DND-41 (cell line): Measurements from ENCODE around the gene PMEPA1.

Experiments
- ATAC-seq: fragments of 200-7000 bp; cut with Tn5 transposase; 3 replicates; pipeline ENCODE4 v1.9.1; 2021; ENCODE audit warnings: low read depth; ENCODE audit not compliant: insufficient read depth
- DNase-seq: peaks from one replicate; pipeline ENCODE4 v3.0.0-alpha.2; 2020
- H2AFZ ChIP-seq: 2 replicates; pipeline ENCODE4 v1.6.0; 2012; ENCODE audit warnings: low read depth, low read length
- H3K27ac ChIP-seq: 2 replicates; pipeline ENCODE4 v1.5.1; 2012; ENCODE audit warnings: low read length, inconsistent platforms
- H3K27me3 ChIP-seq: fragments of 200-600 bp; sonication (generic); 2 replicates; pipeline ENCODE4 v1.6.0; 2012; ENCODE audit warnings: low read length, mild to moderate bottlenecking, inconsistent platforms; ENCODE audit not compliant: insufficient read depth, poor library complexity
- H3K36me3 ChIP-seq: 2 replicates; pipeline ENCODE4 v1.5.1; 2012; ENCODE audit warnings: low read length, inconsistent platforms; ENCODE audit not compliant: insufficient read depth
- H3K4me1 ChIP-seq: 2 replicates; pipeline ENCODE4 v1.5.1; 2012; ENCODE audit warnings: mild to moderate bottlenecking, low read length; ENCODE audit not compliant: insufficient read depth
- H3K4me2 ChIP-seq: 2 replicates; pipeline ENCODE4 v1.6.0; 2012; ENCODE audit warnings: mild to moderate bottlenecking, moderate library complexity, low read length, inconsistent platforms; ENCODE audit not compliant: insufficient read depth
- H3K4me3 ChIP-seq, 2 experiments: fragments of 200-600 bp in 1 of 2; shearing (Covaris generic) in 1 of 2; 2 replicates each; pipeline ENCODE4 v1.5.1; 2012 to 2016; ENCODE audit warnings: inconsistent platforms in 2 of 2, low read length in 2 of 2, mild to moderate bottlenecking in 2 of 2, low read depth in 1 of 2, moderate library complexity in 1 of 2
- H3K79me2 ChIP-seq: 2 replicates; pipeline ENCODE4 v1.6.0; 2012; ENCODE audit warnings: low read length, inconsistent platforms; ENCODE audit not compliant: insufficient read depth
- H3K9ac ChIP-seq: 2 replicates; pipeline ENCODE4 v1.6.0; 2012; ENCODE audit warnings: low read depth, mild to moderate bottlenecking, inconsistent platforms, low read length, moderate library complexity
- H3K9me3 ChIP-seq: 2 replicates; pipeline ENCODE4 v1.5.1; 2012; ENCODE audit warnings: low read length, moderate library complexity, mild to moderate bottlenecking, inconsistent platforms; ENCODE audit not compliant: insufficient read depth, severe bottlenecking
- H4K20me1 ChIP-seq: 2 replicates; pipeline ENCODE4 v1.6.0; 2012; ENCODE audit warnings: low read length; ENCODE audit not compliant: insufficient read depth
- EZH2 ChIP-seq: IDR thresholded peaks from 3 replicates; pipeline ENCODE4 v1.6.1; 2012; ENCODE audit warnings: borderline replicate concordance, low read depth, mild to moderate bottlenecking, moderate library complexity, low read length, inconsistent platforms; ENCODE audit not compliant: severe bottlenecking
- TF ChIP-seq, protein P1 (sequence below): IDR thresholded peaks from 2 replicates; pipeline ENCODE4 v1.5.1; 2012; ENCODE audit warnings: borderline replicate concordance, low read length, moderate library complexity, mild to moderate bottlenecking; ENCODE audit not compliant: poor library complexity, severe bottlenecking; ENCODE audit errors: extremely low read depth

The PMEPA1 gene

GRCh38 chr20:57664924-57665588 lies 44.8 kb downstream of the PMEPA1 start:
- no peak for ATAC-seq
- Histone ChIP-seq H2AFZ (no peak overlapping the region), H3K79me2 (no peaks in the 10 kb centered on the region), H3K36me3 (no peaks in the 10 kb centered on the region), H3K4me2 (no peak overlapping the region), H3K27ac (no peak overlapping the region), H3K9ac (no peak overlapping the region), H4K20me1 (peaks cover 13% of the 10 kb centered on the region), H3K4me1 (no peaks in the 10 kb centered on the region), H3K4me3 (no peak overlapping the region), H3K27me3 (peaks cover 11% of the 10 kb centered on the region), H3K9me3 (no peaks in the 10 kb centered on the region)
- DNase-seq, result no peak
- TF ChIP-seq, protein P1, sequence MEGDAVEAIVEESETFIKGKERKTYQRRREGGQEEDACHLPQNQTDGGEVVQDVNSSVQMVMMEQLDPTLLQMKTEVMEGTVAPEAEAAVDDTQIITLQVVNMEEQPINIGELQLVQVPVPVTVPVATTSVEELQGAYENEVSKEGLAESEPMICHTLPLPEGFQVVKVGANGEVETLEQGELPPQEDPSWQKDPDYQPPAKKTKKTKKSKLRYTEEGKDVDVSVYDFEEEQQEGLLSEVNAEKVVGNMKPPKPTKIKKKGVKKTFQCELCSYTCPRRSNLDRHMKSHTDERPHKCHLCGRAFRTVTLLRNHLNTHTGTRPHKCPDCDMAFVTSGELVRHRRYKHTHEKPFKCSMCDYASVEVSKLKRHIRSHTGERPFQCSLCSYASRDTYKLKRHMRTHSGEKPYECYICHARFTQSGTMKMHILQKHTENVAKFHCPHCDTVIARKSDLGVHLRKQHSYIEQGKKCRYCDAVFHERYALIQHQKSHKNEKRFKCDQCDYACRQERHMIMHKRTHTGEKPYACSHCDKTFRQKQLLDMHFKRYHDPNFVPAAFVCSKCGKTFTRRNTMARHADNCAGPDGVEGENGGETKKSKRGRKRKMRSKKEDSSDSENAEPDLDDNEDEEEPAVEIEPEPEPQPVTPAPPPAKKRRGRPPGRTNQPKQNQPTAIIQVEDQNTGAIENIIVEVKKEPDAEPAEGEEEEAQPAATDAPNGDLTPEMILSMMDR, result no peak
- TF ChIP-seq EZH2, result no peak

DNA sequence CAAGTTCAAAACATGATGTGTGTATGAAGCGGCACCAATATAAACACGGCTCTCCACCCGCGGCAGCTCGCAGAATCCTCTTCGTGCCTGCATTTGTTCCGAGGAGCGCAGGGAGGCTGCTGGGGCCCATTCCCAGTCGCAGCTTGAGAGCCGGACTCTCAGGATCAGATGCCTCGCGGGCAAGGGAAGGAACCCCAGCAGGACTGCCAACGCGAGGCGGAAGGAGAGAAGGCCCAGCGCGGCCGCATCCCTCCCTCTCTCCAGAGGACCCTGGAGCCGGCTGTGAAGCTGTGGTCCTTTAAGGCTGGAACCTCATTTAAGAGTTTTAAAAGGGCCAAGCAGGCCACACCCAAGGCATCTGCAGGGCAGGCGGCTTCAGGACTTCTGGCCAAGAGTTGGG lies 45.3 kb downstream of the PMEPA1 start:
- Histone ChIP-seq H3K27me3 (peaks cover 14% of the 10 kb centered on the region), H3K27ac (no peak overlapping the region), H3K9me3 (no peaks in the 10 kb centered on the region), H3K9ac (no peak overlapping the region), H3K4me3 (no peak overlapping the region), H3K79me2 (no peaks in the 10 kb centered on the region), H3K4me1 (no peaks in the 10 kb centered on the region), H2AFZ (no peak overlapping the region), H4K20me1 (peaks cover 17% of the 10 kb centered on the region), H3K36me3 (no peaks in the 10 kb centered on the region), H3K4me2 (no peak overlapping the region)
- DNase-seq (no peak), ATAC-seq (no peak)
- no peak for TF ChIP-seq EZH2
- TF ChIP-seq, protein P1, result no peak

DNA sequence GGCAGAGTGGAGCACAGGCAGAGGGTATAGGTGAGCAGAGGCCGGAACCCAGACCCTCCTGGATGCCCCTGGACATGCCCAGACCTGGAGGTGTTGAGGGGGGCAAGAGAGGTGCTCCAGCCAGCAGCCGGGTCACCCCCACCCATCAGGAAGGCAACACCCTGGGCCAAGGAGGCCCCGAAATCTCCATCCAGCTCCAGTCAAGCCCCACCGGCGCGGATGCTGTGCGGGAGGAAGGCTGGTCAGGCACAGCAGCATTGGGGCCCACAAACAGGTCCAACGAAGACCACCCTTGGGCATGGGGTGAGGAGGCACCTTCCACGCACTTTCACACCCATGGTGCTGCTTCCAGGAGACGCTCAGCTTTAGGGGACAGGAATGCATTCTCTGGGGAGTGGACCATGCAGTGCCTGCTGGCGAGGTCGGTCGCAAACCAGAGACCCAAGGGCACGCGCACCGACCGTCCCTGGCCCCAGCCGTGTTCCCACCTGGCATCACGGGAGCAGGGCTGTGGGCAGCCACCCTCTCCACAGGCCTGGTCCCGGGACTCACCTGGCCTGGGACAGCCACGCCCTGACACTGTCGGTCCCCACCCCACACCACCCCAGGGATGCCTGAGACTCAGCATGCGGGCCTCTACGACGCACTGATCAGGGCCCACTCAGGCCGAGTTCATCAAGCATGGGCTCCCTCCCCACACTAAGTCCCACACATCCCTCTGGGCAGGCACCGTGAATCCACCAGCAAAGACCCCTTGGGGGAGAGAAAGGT lies 45.9 kb downstream of the PMEPA1 start:
- no peak overlapping the region for H3K9ac ChIP-seq
- H4K20me1 ChIP-seq, result peaks cover 17% of the 10 kb centered on the region
- no peaks in the 10 kb centered on the region for H3K9me3 ChIP-seq
- TF ChIP-seq EZH2, result no peak
- TF ChIP-seq, protein P1, result no peak
- no peaks in the 10 kb centered on the region for H3K79me2 ChIP-seq
- H3K4me1 ChIP-seq, result no peaks in the 10 kb centered on the region
- no peak overlapping the region for H3K4me3 ChIP-seq
- H3K27ac ChIP-seq, result no peak overlapping the region
- H3K27me3 ChIP-seq, result peaks cover 20% of the 10 kb centered on the region
- DNase-seq (no peak), ATAC-seq (no peak)
- H3K36me3 ChIP-seq, result no peaks in the 10 kb centered on the region
- H3K4me2 ChIP-seq, result no peak overlapping the region
- H2AFZ ChIP-seq, result no peak overlapping the region
